GM18498 (cell line): ENCODE results near the gene LRPAP1.

Source experiments
- ATAC-seq: cut with Tn5 transposase; IDR thresholded peaks from one replicate; pipeline ENCODE4 v1.9.1; 2021; ENCODE audit warnings: mild to moderate bottlenecking, moderate library complexity; ENCODE audit not compliant: unreplicated experiment

The LRPAP1 gene

GRCh38 chr4:3486541-3487540, 45.4 kb downstream of the LRPAP1 start:
- no peak for ATAC-seq

GRCh38 chr4:3485886-3486540, 46.2 kb downstream of the LRPAP1 start:
- ATAC-seq = no peak

GRCh38 chr4:3485011-3485791, 47.0 kb downstream of the LRPAP1 start:
- no peak for ATAC-seq

- ATAC-seq = no peak
Observed at GRCh38 chr4:3484057-3484973, 47.9 kb downstream of the LRPAP1 start.

GRCh38 chr4:3483471-3483921, 48.7 kb downstream of the LRPAP1 start:
- no peak for ATAC-seq

GRCh38 chr4:3482707-3483106, 49.5 kb downstream of the LRPAP1 start:
- ATAC-seq = no peak

GRCh38 chr4:3481783-3482393, 50.3 kb downstream of the LRPAP1 start:
- ATAC-seq = no peak

GRCh38 chr4:3481113-3481531, 51.1 kb downstream of the LRPAP1 start:
- no peak for ATAC-seq

- ATAC-seq = peak; percentile 67
Observed at GRCh38 chr4:3480528-3481112, 51.6 kb downstream of the LRPAP1 start.

GRCh38 chr4:3479358-3480101, 52.7 kb downstream of the LRPAP1 start:
- ATAC-seq = no peak

GRCh38 chr4:3478446-3479357, 53.5 kb downstream of the LRPAP1 start:
- no peak for ATAC-seq

- no peak for ATAC-seq
Observed at GRCh38 chr4:3477750-3478430, 54.3 kb downstream of the LRPAP1 start.

- ATAC-seq = no peak
Observed at GRCh38 chr4:3476936-3477749, 55.1 kb downstream of the LRPAP1 start.

- ATAC-seq = no peak
Observed at GRCh38 chr4:3476341-3476747, 55.9 kb downstream of the LRPAP1 start.

- no peak for ATAC-seq
Observed at GRCh38 chr4:3475713-3476260, 56.4 kb downstream of the LRPAP1 start.
